ENCODE results near the gene AAMDC. TPM values are rescaled to one million over a fixed set of nuclear protein-coding genes. Genes with fewer than 3 reads are reported as not detected.

Gene AAMDC
- total and polyA plus RNA-seq, 2 donors (not counting 1 experiment from before 2014, with no cell fraction given), result 1.9 to 7.5 TPM

DNA sequence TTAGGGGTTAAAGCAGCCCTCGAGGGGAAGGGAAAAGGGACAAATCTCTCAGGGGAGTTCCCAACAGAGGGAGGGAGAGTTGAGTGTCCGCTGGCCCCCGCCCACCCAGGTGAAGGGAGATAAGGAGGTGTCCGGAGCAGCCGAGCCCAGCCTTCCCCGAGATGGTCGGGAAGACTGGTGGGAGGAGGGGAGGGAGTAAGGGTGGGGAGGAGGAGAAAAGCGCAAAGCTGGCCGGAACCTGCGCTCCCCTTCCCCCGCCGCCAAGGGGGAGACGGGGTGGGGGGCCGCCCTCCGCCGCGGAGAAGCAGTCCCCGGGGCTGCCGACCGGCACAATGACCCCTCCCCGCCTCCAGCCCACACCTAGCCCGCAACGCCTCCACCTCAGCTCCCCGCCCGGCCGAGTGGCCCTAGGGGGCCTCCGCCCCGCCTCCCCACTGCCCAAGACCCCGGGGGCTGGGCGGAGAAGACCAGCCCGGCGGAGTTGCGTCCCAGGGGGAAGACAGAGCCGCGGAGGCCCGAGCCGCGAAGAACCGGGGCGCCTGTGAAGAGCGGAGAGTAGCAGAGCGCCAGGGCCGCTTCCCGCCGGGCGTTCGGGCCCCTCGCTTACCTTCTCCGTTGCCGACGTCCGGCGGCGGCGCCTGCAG lies 901 bp upstream of the AAMDC start:
- CTCF ChIA-PET, result interaction anchor here (1.0 to 1.4 kb wide), 2 partner anchors 175 to 180 kb away, joined by 3 to 5 read pairs; partner anchors contain the start of gene INTS4
- Histone ChIP-seq H3K4me2 (replicated peaks; ENCODE audit: low read depth, low read length, poor library complexity, severe bottlenecking) (peak overlapping the region; percentile 98), H3K27me3 (replicated peaks in 1 of 4; ENCODE audit: control extremely low read depth in 1 of 4, control insufficient read depth in 3 of 4, insufficient read depth in 4 of 4, low read length in 3 of 4) (no peaks in the 10 kb centered on the region), H2AFZ (ENCODE audit: insufficient read depth, low read depth, low read length, poor library complexity, severe bottlenecking) (peak overlapping the region; percentile 98), H3K9me3 (ENCODE audit: control extremely low read depth in 1 of 3, control insufficient read depth in 2 of 3, insufficient read depth in 1 of 3, low read length in 2 of 3) (no peaks in the 10 kb centered on the region), H3K79me2 (ENCODE audit: control insufficient read depth, insufficient read depth, low read length) (peaks cover 56% of the 10 kb centered on the region), H3K4me1 (ENCODE audit: control insufficient read depth in 2 of 2, insufficient read depth in 2 of 2, low read length in 2 of 2) (peaks cover 14 to 26% of the 10 kb centered on the region in 2 donors), H4K20me1 (ENCODE audit: control insufficient read depth, insufficient read depth, low read length, poor library complexity, severe bottlenecking) (peaks cover 38% of the 10 kb centered on the region), H3K27ac (ENCODE audit: low read length in 2 of 2) (peak overlapping the region; percentile 81 to 83), H3K9ac (ENCODE audit: low read length) (peak overlapping the region; percentile 92), H3K36me3 (replicated peaks in 1 of 2; ENCODE audit: control extremely low read depth in 1 of 2, control insufficient read depth in 1 of 2, extremely low read depth in 1 of 2, insufficient read depth in 2 of 2, low read length in 1 of 2) (no peaks in the 10 kb centered on the region), H3K4me3 (ENCODE audit: control extremely low read depth in 1 of 5, extremely low read depth in 1 of 5, insufficient read depth in 1 of 5, low read depth in 2 of 5, low read length in 4 of 5) (peak overlapping the region; percentile 77 to 98 (median 94))
- WGBS (ENCODE audit: insufficient coverage), result under 1% methylated on average over 54 of the region's 55 CpGs
- ATAC-seq (ENCODE audit: low read depth) (no peak), DNase-seq (no peak)
- Mint-ChIP-seq H3K27me3 (no peaks in the 10 kb centered on the region), H3K4me1 (peaks cover 40% of the 10 kb centered on the region), H3K4me3 (peak overlapping the region; percentile 100), H3K27ac (peak overlapping the region; percentile 95), H3K9me3 (ENCODE audit: insufficient read depth) (no peaks in the 10 kb centered on the region)
- POLR2A ChIA-PET, result interaction anchor here (0.6 to 1.6 kb wide), 4 partner anchors 48 to 177 kb away, joined by 3 to 11 read pairs (median 4); partner anchors contain the start of gene INTS4
- TF ChIP-seq, protein P1, sequence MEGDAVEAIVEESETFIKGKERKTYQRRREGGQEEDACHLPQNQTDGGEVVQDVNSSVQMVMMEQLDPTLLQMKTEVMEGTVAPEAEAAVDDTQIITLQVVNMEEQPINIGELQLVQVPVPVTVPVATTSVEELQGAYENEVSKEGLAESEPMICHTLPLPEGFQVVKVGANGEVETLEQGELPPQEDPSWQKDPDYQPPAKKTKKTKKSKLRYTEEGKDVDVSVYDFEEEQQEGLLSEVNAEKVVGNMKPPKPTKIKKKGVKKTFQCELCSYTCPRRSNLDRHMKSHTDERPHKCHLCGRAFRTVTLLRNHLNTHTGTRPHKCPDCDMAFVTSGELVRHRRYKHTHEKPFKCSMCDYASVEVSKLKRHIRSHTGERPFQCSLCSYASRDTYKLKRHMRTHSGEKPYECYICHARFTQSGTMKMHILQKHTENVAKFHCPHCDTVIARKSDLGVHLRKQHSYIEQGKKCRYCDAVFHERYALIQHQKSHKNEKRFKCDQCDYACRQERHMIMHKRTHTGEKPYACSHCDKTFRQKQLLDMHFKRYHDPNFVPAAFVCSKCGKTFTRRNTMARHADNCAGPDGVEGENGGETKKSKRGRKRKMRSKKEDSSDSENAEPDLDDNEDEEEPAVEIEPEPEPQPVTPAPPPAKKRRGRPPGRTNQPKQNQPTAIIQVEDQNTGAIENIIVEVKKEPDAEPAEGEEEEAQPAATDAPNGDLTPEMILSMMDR (IDR thresholded peaks at IDR 0.05), result no peak
- no peak for TF ChIP-seq EZH2 (IDR thresholded peaks at IDR 0.05; ENCODE audit: borderline replicate concordance, insufficient read depth, low read depth, low read length, poor library complexity, severe bottlenecking)
- intact Hi-C loops (cut with micrococcal nuclease), result loop anchor here (1.0 to 10.0 kb wide), 6 partner anchors 38 to 754 kb away; partner anchors contain the start of genes ALG8, CLNS1A, INTS4 and NARS2

DNA sequence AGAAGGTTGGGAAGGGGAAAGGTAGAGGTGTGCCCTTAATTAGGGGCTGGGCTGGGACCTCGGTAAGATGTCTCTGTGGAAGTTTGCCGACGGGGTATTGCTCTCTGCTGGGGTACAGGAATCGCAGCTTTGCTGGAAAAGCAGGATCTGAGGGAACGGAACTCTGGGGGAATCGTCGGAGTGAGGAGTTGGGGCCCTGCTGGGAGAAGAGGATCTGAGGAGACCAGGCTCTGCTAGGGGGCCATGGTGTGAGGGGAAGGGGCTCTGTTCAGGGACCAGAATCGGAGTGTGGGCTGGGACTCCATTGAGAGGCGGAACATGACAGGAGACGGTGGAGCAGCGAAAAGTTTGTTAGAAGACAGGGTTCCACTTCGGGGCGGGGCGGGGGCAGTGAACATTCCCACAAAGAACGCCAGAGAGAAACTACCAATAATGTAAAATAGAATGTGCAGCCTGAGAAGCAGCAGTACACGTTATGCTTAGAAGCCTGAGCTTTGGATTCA lies 456 bp downstream of the AAMDC start:
- H3K4me1 ChIP-seq (ENCODE audit: control insufficient read depth in 2 of 2, insufficient read depth in 2 of 2, low read length in 2 of 2), result peaks cover 14 to 24% of the 10 kb centered on the region in 2 donors
- intact Hi-C loops (cut with micrococcal nuclease), result loop anchor here (10.0 kb wide), 1 partner anchor 603 kb away; no protein-coding TSS in a partner anchor
- DNase-seq (no peak), ATAC-seq (ENCODE audit: low read depth) (no peak)
- Mint-ChIP-seq H3K27ac (peak overlapping the region; percentile 92), H3K4me1 (peaks cover 32% of the 10 kb centered on the region), H3K27me3 (no peaks in the 10 kb centered on the region), H3K9me3 (ENCODE audit: insufficient read depth) (no peaks in the 10 kb centered on the region), H3K4me3 (peak overlapping the region; percentile 100)
- peak overlapping the region; percentile 98 for H3K4me2 ChIP-seq (replicated peaks; ENCODE audit: low read depth, low read length, poor library complexity, severe bottlenecking)
- H3K27ac ChIP-seq (ENCODE audit: low read length in 2 of 2), result peak overlapping the region in 1 of 2 donors; percentile 81
- ChIA-PET CTCF (no interaction called here), POLR2A (interaction anchor here (1.1 kb wide), 1 partner anchor 174 kb away, joined by 3 read pairs; no protein-coding TSS in a partner anchor)
- H3K27me3 ChIP-seq (replicated peaks in 1 of 4; ENCODE audit: control extremely low read depth in 1 of 4, control insufficient read depth in 3 of 4, insufficient read depth in 4 of 4, low read length in 3 of 4), result no peaks in the 10 kb centered on the region
- peaks cover 43% of the 10 kb centered on the region for H3K79me2 ChIP-seq (ENCODE audit: control insufficient read depth, insufficient read depth, low read length)
- H3K4me3 ChIP-seq (ENCODE audit: control extremely low read depth in 1 of 5, extremely low read depth in 1 of 5, insufficient read depth in 1 of 5, low read depth in 2 of 5, low read length in 4 of 5), result peak overlapping the region; percentile 74 to 98 (median 94)
- H3K9ac ChIP-seq (ENCODE audit: low read length), result peak overlapping the region; percentile 92
- H3K36me3 ChIP-seq (replicated peaks in 1 of 2; ENCODE audit: control extremely low read depth in 1 of 2, control insufficient read depth in 1 of 2, extremely low read depth in 1 of 2, insufficient read depth in 2 of 2, low read length in 1 of 2), result no peaks in the 10 kb centered on the region
- H2AFZ ChIP-seq (ENCODE audit: insufficient read depth, low read depth, low read length, poor library complexity, severe bottlenecking), result peak overlapping the region; percentile 98
- TF ChIP-seq, protein P1 (IDR thresholded peaks at IDR 0.05), result no peak
- TF ChIP-seq EZH2 (IDR thresholded peaks at IDR 0.05; ENCODE audit: borderline replicate concordance, insufficient read depth, low read depth, low read length, poor library complexity, severe bottlenecking), result no peak
- H4K20me1 ChIP-seq (ENCODE audit: control insufficient read depth, insufficient read depth, low read length, poor library complexity, severe bottlenecking), result peaks cover 27% of the 10 kb centered on the region
- 2% methylated on average over 10 of the region's 16 CpGs for WGBS (ENCODE audit: insufficient coverage)
- H3K9me3 ChIP-seq (ENCODE audit: control extremely low read depth in 1 of 3, control insufficient read depth in 2 of 3, insufficient read depth in 1 of 3, low read length in 2 of 3), result no peaks in the 10 kb centered on the region
